GM23338 (cell line): ENCODE data around the gene EFTUD2.
"Not testable (repeated sequence)": the region's sequence is repeated elsewhere in the genome, so short reads cannot be mapped to it uniquely, and the experiment has no call there.

Source experiments
- CREB1 ChIP-seq: fragments of 250-450 bp; sonication (Bioruptor Pico); IDR thresholded peaks from 2 replicates; pipeline ENCODE4 v1.5.0; 2020; ENCODE audit warnings: low read depth, mild to moderate bottlenecking, moderate library complexity
- CTCF ChIP-seq, 2 experiments: fragments of 200-600 bp in 1 of 2; sonication (generic) in 1 of 2; conservative IDR thresholded peaks; 2 replicates each; pipeline versions ENCODE4 v1.5.1 to v1.6.1; 2016 to 2017; ENCODE audit warnings: antibody characterized with exemption in 2 of 2, low read depth in 2 of 2, mild to moderate bottlenecking in 2 of 2, moderate library complexity in 1 of 2
- EZH2 ChIP-seq: fragments of 200-600 bp; sonication (generic); IDR thresholded peaks from one replicate; pipeline ENCODE4 v1.8.0; 2017; ENCODE audit warnings: antibody characterized with exemption, mild to moderate bottlenecking, low read depth; ENCODE audit not compliant: unreplicated experiment
- EZH2phosphoT487 ChIP-seq: fragments of 200-600 bp; sonication (generic); IDR thresholded peaks from one replicate; pipeline ENCODE4 v1.8.1; 2018; ENCODE audit warnings: antibody characterized with exemption; ENCODE audit not compliant: unreplicated experiment
- JUNB ChIP-seq: IDR thresholded peaks from one replicate; pipeline ENCODE4 v1.6.1; 2016; ENCODE audit warnings: antibody characterized with exemption; ENCODE audit not compliant: unreplicated experiment
- NANOG ChIP-seq: IDR thresholded peaks from 2 replicates; pipeline ENCODE4 v1.6.1; 2016; ENCODE audit warnings: antibody characterized with exemption, borderline replicate concordance
- POLR2AphosphoS5 ChIP-seq: IDR thresholded peaks from 2 replicates; pipeline ENCODE4 v1.6.1; 2016; ENCODE audit warnings: antibody characterized with exemption, low read depth
- REST ChIP-seq: IDR thresholded peaks from one replicate; pipeline ENCODE4 v1.6.1; 2018; ENCODE audit warnings: antibody characterized with exemption; ENCODE audit not compliant: unreplicated experiment
- STAT1 ChIP-seq: IDR thresholded peaks from one replicate; pipeline ENCODE4 v1.6.1; 2016; ENCODE audit warnings: antibody characterized with exemption; ENCODE audit not compliant: unreplicated experiment
- ZNF114 ChIP-seq: fragments of 250-450 bp; sonication (Bioruptor Pico); IDR thresholded peaks from 2 replicates; pipeline ENCODE4 v1.5.0; 2020; ENCODE audit warnings: mild to moderate bottlenecking, moderate library complexity
- ZNF462 ChIP-seq: fragments of 250-450 bp; sonication (Bioruptor Pico); IDR thresholded peaks from 2 replicates; pipeline ENCODE4 v1.5.0; 2020; ENCODE audit warnings: mild to moderate bottlenecking, moderate library complexity
- TF ChIP-seq, protein P1 (sequence below): IDR thresholded peaks from 2 replicates; pipeline ENCODE4 v1.6.1; 2016; ENCODE audit warnings: antibody characterized with exemption

GRCh38 chr17:44825236-44825635 lies 74.0 kb downstream of the EFTUD2 start:
- not testable (repeated sequence) for TF ChIP-seq POLR2AphosphoS5; CTCF (conservative IDR thresholded peaks at IDR 0.05; ENCODE audit: low read depth in 2 of 2); EZH2; REST; EZH2phosphoT487; CREB1 (CRISPR knock-in tag); STAT1; ZNF462 (CRISPR knock-in tag); NANOG; ZNF114 (CRISPR knock-in tag); JUNB
- TF ChIP-seq, protein P1, sequence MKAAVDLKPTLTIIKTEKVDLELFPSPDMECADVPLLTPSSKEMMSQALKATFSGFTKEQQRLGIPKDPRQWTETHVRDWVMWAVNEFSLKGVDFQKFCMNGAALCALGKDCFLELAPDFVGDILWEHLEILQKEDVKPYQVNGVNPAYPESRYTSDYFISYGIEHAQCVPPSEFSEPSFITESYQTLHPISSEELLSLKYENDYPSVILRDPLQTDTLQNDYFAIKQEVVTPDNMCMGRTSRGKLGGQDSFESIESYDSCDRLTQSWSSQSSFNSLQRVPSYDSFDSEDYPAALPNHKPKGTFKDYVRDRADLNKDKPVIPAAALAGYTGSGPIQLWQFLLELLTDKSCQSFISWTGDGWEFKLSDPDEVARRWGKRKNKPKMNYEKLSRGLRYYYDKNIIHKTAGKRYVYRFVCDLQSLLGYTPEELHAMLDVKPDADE: not testable (repeated sequence)
